ENCODE data around the gene GALNT9. TPM values are rescaled to one million over a fixed set of nuclear protein-coding genes. Genes with fewer than 3 reads are reported as not detected.

The GALNT9 gene
- polyA plus RNA-seq, 2 of the 4 experiments (the other 2 are of a cell fraction) = 0.66 to 2.8 TPM

- H3K4me2 ChIP-seq = no peak overlapping the region
- DNase-seq (ENCODE audit: low read depth in 1 of 2, low spot score in 1 of 2) = no peak
- no peak for ATAC-seq
- no peaks in the 10 kb centered on the region for H3K9me3 ChIP-seq
- FAIRE-seq = no peak
- 88% methylated on average over 7 of the region's 9 CpGs for WGBS (ENCODE audit: missing lambda C conversion rate)
- CTCF ChIA-PET = no interaction called here
- H3K4me3 ChIP-seq = no peak overlapping the region
- TF ChIP-seq CBX8 (IDR thresholded peaks at IDR 0.05) = no peak
- no peak for TF ChIP-seq REST (IDR thresholded peaks at IDR 0.05)
- TF ChIP-seq ATOH8 (CRISPR knock-in tag; IDR thresholded peaks at IDR 0.05; ENCODE audit: low read depth) = no peak
- TF ChIP-seq POLR2AphosphoS2 (conservative IDR thresholded peaks at IDR 0.05; ENCODE audit: low read length) = no peak
- no peak for TF ChIP-seq SREBF2 (IDR thresholded peaks at IDR 0.05)
- TF ChIP-seq EHMT2 (IDR thresholded peaks at IDR 0.05; ENCODE audit: low read depth) = no peak
- TF ChIP-seq PBX3 (IDR thresholded peaks at IDR 0.05) = no peak
- TF ChIP-seq RAD21 (conservative IDR thresholded peaks at IDR 0.05 in 1 of 2, IDR thresholded peaks at IDR 0.05 in 1 of 2) = no peak
- no peak for TF ChIP-seq HMGXB4 (CRISPR knock-in tag; IDR thresholded peaks at IDR 0.05; ENCODE audit: borderline replicate concordance)
- no peak for TF ChIP-seq RCOR1 (IDR thresholded peaks at IDR 0.05; ENCODE audit: low read depth, low read length)
- no peak for TF ChIP-seq ESRRA (IDR thresholded peaks at IDR 0.05; ENCODE audit: borderline replicate concordance, low read length)
- no peak for TF ChIP-seq ZFP36 (IDR thresholded peaks at IDR 0.05; ENCODE audit: borderline replicate concordance, partially characterized antibody)
- TF ChIP-seq CBX2 (IDR thresholded peaks at IDR 0.05; ENCODE audit: borderline replicate concordance, low read depth) = no peak
- TF ChIP-seq HEYL (CRISPR knock-in tag; IDR thresholded peaks at IDR 0.05) = no peak
- no peak for TF ChIP-seq CEBPB (IDR thresholded peaks at IDR 0.05)
- POLR2A ChIA-PET = no interaction called here
- no peak overlapping the region for H3K27ac ChIP-seq
- no peaks in the 10 kb centered on the region for H3K4me1 ChIP-seq
Measured at GRCh38 chr12:132256646-132257045, 72.7 kb downstream of the GALNT9 start.

- DNase-seq (ENCODE audit: low read depth in 1 of 2, low spot score in 1 of 2) = no peak
- Histone ChIP-seq H3K4me3 (no peak overlapping the region), H3K4me2 (no peak overlapping the region), H3K4me1 (no peaks in the 10 kb centered on the region), H3K9me3 (no peaks in the 10 kb centered on the region), H3K27ac (no peak overlapping the region)
- FAIRE-seq = no peak
- 79% methylated on average over 20 of the region's 20 CpGs for WGBS (ENCODE audit: missing lambda C conversion rate)
- CTCF ChIA-PET = interaction anchor here (1.1 kb wide), 1 partner anchor 159 kb away, joined by 6 read pairs; no protein-coding TSS in a partner anchor
- POLR2A ChIA-PET = no interaction called here
- no peak for ATAC-seq
- no peak for TF ChIP-seq E2F6 (IDR thresholded peaks at IDR 0.05; ENCODE audit: borderline replicate concordance, low read depth)
- TF ChIP-seq GATA3 (IDR thresholded peaks at IDR 0.05; ENCODE audit: borderline replicate concordance) = no peak
- TF ChIP-seq POLR2AphosphoS2 (conservative IDR thresholded peaks at IDR 0.05; ENCODE audit: low read length) = no peak
- no peak for TF ChIP-seq SMC3 (IDR thresholded peaks at IDR 0.05)
- TF ChIP-seq RAD21 (conservative IDR thresholded peaks at IDR 0.05 in 1 of 2, IDR thresholded peaks at IDR 0.05 in 1 of 2) = no peak
- TF ChIP-seq CEBPB (IDR thresholded peaks at IDR 0.05) = no peak
- no peak for TF ChIP-seq CBX2 (IDR thresholded peaks at IDR 0.05; ENCODE audit: borderline replicate concordance, low read depth)
- TF ChIP-seq CTCF (IDR thresholded peaks at IDR 0.05) = no peak
- TF ChIP-seq ATOH8 (CRISPR knock-in tag; IDR thresholded peaks at IDR 0.05; ENCODE audit: low read depth) = no peak
- TF ChIP-seq MAFK (IDR thresholded peaks at IDR 0.05; ENCODE audit: partially characterized antibody) = no peak
- no peak for TF ChIP-seq BCL3 (IDR thresholded peaks at IDR 0.05)
- no peak for TF ChIP-seq FOSL2 (IDR thresholded peaks at IDR 0.05)
- TF ChIP-seq FOSL2 (CRISPR knock-in tag; IDR thresholded peaks at IDR 0.05) = no peak
- no peak for TF ChIP-seq RARB (CRISPR knock-in tag; IDR thresholded peaks at IDR 0.05)
- TF ChIP-seq PHF8 (IDR thresholded peaks at IDR 0.05; ENCODE audit: borderline replicate concordance, low read depth) = no peak
Measured at GRCh38 chr12:132255642-132256041, 73.7 kb downstream of the GALNT9 start.

All from A549 (cell line).